Kidney glomerular epithelial cell (primary cell): Measurements from ENCODE around the gene GCKR.
"Not testable (repeated sequence)": the region's sequence is repeated elsewhere in the genome, so short reads cannot be mapped to it uniquely, and the experiment has no call there.

Source experiments
- DNase-seq: peaks from one replicate; lab custom pipeline; 2025; lab: John Stamatoyannopoulos, UW

The GCKR gene

DNA sequence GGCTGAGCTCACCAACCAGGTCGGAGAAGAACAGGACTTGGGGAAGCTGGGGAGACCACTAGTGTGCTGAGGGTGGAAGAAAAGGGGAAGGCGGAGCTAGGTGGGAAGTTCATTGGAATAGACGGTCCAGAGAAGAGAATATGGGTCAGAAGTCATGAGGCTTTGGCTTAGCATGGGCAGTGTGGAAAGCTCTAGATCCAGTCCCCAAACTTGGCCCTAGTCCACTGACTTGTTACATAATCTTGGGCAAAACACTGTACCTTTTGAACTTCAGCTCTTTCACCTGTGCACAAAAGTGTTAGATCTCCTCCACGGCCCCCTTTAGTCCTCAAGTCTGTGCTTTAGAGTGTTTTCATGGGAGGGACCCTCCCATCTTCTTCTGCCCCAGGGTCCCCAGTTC is 10.7 kb downstream of the GCKR start:
- no peak for DNase-seq

DNA sequence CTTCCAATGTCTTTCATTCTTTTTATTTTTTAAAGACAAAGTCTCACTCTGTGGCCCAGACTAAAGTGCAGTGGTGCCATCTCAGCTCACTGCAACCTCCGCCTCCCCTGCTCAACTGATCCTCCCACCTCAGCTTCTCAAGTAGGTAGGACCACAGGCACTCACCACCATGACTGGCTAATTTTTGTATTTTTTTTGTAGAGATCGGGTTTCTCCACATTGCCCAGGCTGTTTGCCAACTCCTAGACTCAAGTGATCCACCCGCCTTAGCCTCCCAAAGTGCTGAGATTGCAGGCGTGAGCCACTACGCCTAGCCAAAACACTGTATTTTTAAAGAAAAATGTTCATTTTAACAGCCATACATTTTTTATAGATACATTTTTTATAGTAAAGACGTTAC is 12.7 kb downstream of the GCKR start:
- DNase-seq = no peak

DNA sequence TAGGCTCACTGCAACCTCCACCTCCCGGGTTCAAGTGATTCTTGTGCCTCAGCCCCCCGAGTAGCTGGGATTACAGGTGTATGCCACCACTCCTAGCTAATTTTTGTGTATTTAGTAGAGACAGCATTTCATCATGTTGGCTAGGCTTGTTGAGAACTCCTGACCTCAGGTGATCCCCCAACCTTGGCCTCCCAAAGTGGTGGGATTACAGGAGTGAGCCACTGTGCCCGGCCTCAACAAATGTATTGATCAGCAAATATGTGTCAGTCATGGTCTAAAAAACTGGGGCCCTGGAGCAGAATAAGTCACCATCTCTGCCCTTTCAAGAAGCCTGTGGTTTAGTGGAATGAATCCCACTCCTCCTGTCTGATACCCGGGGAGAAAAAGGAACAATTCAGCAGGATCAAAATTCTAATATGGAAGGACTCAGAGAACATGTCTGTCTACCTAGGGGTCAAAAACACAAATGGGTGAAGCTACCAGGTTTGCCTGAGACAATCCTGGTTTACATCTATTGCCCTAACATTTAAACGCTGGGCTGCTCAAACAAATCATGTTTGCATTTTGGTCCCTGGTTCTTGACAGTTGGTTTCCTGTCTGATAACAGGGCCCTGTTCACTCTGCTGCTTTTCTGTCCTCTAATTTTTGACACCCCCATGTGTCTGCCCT is 21.6 kb downstream of the GCKR start:
- DNase-seq = no peak

DNA sequence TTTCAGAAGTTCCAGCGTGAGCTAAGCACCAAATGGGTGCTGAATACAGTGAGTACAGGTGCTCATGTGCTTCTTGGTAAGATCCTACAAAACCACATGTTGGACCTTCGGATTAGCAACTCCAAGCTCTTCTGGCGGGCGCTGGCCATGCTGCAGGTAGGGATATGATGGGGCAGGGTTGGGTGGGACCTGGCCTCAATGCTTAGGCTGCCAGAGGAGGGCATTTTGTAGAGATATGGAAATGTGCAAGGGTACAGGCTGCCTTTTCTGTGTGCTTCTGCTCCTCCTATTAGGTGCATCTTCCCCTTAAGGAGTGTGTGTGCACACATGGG is 22.1 kb downstream of the GCKR start:
- no peak for DNase-seq

DNA sequence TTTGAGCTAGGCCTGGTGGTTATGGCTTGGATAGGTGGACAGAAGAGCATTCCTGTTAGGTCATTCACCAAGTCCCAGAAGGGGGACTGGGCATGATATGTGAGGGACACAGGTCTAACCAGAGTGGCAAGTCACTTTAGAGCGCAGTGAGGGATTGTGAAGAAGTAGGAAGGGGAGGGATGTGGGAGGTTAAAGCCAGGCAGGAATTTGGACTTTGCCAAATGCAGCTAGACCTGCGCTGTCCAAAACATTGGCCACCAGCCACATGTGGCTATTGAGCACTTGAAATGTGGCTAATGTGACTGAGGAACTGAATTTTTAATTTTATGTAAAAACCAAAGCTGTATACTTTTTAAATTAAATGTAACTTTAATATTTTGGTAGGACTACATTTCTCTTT is 23.7 kb downstream of the GCKR start:
- DNase-seq = no peak

DNA sequence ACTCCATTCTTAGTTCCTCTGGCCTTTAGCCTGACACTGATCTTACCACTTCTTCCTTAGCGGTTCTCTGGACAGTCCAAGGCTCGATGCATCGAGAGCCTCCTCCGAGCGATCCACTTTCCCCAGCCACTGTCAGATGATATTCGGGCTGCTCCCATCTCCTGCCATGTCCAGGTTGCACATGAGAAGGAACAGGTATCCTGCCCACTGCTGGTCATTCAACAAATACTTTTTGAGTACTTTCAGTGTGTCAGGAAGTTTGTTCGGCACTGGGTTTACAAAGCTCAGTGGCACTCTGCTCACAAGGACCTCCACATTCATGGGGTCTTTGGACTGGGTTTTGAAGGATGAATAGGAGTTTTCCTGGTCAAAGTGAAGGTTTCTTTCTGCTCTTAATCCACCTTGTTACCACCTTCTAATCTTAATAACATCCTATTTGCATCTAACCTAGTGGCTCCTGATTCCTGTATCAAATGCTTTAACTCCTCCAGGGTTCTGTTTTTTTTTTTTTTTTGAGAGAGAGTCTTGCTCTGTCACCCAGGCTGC is 25.8 kb downstream of the GCKR start:
- no peak for DNase-seq

DNA sequence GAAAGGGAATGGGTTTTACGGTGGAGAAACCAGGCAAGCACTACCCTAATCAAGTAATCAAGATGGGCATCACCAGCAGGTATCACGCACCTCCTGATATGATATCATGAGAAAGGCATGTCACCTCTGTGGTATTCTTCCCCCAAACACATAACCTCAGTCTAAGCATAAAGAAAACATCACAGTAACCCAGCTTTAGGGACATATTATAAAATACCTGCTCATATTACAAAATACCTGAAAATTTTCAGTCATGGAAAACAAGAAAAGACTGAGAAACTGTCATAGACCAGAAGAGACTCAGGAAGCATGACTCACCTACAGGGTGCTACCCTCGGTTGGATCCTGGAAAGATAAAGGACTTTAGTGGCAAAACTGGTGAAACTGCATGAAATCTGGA is 30.5 kb downstream of the GCKR start:
- DNase-seq = no peak

DNA sequence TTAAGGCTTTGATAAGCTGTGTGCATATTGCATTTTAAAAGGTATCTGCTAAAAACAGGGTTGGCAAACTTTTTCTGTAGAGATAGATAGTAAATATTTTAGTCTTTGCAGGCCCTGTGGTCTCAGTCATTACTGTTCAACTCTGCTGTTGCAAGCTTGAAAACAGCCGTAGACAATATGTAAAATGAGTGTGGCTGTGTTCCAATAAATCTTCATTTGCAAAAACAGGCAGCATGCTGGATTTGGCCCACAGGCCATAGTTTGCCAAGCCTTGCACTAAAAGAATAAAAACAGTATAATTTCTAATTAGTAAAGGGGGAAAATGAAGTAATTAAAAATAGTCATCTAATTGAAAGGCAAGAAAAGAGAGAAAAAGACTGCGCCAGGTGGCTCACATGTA is 35.3 kb downstream of the GCKR start:
- no peak for DNase-seq

DNA sequence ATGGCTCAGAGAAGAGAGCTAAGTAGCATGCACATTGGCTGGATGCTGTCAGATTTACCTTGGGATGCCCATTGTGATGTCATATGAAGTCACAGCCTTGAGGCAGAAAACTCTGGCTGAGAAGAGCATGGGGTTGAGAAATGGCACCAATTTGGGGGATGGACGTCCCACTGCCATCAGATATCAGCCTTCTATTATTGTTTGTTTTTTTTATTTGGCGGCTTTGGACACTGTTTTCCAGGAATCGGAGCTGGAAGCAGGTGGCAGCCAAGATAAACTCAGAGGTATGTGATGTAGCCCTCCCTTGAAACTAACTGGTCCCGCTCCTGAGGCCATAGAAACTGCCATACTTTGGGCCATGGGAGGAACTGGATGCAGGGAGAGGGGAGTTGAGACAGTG is 40.6 kb downstream of the GCKR start:
- DNase-seq = no peak

DNA sequence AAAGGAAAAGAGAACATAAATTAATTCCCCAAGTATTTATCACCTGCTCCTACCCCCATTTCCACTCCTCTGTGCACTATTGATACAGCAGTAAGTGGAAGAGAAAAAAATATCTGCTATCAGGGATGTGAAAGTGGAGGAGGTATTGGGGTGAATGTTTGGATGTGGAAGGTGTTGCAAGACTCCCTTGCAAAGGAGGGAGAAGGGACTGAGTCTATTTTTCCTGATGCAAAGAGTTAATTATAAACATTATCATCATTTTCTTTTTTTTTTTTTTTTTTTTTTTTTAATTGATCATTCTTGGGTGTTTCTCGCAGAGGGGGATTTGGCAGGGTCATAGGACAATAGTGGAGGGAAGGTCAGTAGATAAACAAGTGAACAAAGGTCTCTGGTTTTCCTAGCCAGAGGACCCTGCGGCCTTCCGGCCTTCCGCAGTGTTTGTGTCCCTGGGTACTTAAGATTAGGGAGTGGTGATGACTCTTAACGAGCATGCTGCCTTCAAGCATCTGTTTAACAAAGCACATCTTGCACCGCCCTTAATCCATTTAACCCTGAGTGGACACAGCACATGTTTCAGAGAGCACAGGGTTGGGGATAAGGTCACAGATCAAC is 42.3 kb downstream of the GCKR start:
- DNase-seq = not testable (repeated sequence)

DNA sequence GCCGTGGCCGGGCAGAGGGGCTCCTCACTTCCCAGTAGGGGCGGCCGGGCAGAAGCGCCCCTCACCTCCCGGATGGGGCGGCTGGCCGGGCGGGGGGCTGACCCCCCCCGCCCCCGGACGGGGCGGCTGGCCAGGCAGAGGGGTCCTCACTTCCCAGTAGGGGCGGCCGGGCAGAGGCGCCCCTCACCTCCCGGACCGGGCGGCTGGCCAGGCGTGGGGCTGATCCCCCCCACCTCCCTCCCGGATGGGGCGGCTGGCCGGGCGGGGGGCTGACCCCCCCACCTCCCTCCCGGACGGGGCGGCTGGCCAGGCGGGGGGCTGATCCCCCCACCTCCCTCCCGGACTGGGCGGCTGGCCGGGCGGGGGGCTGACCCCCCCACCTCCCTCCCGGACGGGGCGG is 43.0 kb downstream of the GCKR start:
- not testable (repeated sequence) for DNase-seq

DNA sequence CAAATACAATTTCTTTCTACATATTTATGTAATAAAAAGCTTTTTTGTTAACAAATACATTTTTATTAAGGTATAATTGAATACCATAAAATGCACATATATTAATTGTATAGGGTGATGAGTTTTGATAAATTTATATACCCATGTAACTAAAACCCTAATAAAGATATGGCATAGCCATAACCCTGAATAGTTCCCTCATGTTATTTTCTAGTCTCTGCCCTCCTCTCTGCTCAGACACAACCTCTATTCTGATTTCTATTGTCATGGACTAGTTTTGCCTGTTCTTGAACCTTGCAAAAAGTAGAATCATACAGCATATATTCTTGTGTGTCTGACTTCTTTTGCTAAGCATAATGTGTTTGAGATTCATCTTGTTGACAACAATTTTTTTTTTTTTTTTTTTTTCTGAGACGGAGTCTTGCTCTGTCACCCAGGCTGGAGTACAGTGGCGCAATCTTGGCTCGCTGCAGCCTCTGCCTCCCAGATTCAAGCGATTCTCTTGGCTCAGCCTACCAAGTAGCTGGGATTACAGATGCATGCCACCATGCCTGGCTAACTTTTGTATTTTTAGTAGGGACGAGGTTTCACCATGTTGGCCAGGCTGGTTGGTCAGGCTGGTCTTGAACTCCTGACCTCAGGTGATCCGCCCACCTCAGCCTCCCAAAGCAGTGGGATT is 47.6 kb downstream of the GCKR start:
- no peak for DNase-seq

DNA sequence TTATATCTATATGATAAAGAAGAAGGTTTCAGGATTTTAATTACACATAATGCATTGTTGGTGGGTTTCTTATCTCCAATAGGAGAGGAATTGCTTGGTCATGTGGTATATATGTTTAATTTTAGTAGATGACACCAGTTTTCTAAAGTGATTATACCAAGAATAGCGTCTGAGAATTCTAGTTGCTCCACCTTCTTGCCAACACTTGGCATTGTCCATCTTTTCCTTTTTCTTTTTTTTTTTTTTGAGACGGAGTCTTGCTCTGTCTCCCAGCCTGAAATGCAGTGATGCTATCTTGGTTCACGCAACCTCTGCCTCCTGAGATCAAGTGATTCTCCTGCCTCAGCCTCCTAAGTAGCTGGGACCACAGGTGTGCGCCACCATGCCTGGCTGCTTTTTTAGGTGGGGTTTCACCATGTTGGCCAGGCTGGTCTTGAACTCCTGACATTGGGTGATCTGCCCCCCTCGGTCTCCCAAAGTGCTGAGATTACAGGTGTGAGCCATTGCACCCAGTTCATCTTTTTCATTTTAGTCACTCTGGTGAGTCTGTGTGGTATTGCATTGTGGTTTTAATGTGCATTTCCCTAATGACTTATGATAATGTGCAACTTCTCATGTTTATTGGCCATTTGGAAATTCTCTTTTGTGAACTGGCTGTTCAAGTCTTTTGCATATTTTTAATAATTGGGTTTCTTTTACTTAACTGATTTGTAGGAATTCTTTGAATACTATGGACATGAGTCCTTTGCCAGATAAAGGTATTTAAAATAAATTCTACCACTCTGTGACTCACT is 48.9 kb downstream of the GCKR start:
- no peak for DNase-seq

DNA sequence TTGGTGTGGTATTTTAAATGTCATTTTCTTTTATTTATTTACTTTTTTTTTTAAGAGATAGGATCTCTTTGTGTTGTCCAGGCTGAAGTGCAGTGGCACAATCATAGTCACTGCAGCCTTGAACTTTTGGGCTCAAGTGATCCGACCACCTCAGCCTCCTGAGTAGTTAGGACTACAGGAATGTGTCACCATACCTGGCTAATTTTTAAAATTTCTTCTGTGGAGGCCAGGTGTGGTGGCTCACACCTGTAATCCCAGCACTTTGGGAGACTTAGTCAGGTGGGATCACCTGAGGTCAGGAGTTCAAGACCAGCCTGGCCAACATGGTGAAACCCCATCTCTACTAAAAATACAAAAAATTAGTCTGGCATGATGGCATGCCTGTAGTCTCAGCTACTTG is 52.7 kb downstream of the GCKR start:
- DNase-seq = no peak

DNA sequence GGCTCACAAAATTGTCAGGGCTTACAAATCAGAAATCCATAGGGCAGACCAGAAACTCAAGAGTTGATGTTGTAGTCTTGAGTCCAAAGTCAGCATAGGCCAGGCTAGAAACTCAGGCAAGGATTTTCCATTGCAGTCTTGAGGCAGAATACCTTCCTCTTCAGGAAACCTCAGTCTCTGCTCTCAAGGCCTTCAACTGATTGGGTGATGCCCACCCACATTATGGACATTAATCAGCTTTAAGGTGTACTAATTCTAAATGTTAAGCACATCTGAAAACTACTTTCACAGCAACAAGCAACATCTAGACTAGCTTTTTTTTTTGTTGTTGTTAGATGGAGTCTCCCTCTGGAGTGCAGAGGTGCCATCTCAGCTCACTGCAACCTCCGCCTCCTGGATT is 54.9 kb downstream of the GCKR start:
- no peak for DNase-seq

DNA sequence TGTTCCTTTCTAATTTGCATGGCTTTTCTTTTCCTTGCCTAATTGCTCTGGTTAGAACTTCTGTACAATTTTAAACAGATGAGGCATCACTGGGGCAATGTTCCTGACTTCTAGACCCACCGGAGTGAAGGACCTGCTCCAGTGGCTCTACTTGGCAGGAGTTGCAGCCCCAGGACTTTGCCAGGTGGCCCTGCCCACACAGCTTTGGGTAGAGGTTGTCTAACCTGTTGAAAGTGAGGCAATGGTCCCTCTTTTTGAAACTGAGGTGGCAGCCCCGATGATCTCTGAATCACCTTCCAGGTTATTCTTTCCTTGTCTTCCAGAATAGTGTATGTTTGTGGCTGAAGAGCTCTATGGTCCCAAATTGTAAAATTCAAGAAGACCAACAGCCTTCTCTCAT is 56.3 kb downstream of the GCKR start:
- DNase-seq = no peak

DNA sequence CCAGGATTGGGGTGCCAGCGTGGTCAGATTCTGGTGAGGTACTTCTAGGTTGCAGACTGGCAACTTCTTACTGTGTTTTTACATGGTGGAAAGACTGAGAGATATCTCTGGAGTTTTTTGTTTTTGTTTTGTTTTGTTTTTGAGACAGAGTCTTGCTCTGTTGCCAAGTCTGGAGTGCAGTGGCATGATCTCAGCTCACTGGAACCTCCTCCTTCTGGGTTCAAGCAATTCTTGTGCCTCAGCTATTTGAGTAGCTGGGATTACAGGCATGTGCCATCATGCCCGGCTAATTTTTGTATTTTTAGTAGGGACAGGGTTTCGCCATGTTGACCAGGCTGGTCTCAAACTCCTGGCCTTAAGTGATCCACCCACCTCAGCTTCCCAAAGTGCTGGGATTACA is 57.8 kb downstream of the GCKR start:
- DNase-seq = not testable (repeated sequence)

DNA sequence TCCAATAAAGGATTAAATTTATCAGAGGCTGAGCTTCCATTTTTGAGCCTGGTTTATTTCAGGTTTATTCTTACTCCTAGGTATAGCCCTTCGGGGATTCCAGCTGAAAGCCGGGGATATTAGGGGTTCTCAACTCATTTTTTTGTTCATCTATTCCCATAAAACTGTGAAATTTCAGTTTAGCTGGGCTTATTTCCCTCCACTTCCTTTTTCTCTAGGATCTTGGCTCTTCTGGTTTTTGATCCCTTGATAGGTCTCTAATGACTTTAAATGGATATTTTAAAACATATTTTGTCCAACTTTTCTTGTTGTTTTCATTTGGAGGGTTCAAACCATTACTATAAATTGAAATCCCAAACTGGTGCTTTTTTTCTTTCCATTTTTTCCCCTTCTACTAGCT is 62.6 kb downstream of the GCKR start:
- DNase-seq = no peak

DNA sequence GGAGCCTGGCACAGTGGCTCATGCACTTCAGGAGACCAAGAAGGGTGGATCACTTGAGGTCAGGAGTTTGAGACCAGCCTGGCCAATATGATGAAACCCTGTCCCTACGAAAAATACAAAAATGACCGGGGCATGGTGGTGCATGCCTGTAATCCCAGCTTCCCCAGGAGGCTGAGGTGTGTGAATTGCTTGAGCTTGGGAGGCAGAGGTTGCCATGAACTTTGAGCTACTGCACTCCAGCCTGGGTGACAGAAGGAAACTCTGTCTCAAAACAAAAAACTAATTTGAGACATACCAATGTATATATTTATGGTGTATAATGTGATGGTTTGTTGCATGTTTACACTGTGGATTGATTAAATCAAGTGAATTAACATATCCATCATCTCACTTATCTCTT is 64.4 kb downstream of the GCKR start:
- no peak for DNase-seq

DNA sequence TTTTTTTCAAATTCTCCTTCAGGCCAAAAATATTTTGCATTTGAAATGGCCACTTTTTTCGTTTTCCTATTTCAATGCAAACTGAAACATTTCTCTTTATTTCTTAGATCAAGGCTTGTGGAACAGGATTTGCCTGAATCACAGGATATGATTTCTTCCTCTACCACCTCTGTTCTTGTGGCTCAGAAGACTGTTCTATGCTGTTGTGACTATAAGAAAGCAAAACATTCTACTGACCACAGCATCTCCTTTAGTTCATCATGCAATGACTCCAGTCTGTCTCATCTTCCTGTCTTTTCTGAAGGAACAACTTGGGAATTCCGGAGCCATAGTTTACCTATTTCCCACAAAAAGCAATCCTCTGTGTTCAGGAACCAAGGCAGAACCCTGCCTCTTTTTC is 70.0 kb downstream of the GCKR start:
- peak; percentile 76 for DNase-seq

DNA sequence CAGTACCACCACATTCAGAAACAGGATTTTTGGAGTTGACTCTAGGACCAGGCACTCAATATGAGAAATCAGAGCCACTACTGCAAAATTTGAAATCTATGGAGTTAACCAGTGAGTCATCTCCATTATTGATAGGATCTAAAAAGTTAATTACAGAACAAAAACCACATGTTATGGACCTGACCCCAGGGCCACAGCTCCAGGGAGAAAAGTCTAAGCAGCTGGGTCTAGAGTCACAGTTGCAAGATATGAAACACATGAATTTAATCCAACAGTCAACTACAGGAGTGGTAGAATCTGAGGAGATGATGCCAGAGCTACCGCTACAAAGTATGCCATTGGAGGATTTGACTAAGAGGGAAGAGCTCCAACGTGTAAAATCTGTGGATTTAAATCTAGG is 72.8 kb downstream of the GCKR start:
- no peak for DNase-seq

DNA sequence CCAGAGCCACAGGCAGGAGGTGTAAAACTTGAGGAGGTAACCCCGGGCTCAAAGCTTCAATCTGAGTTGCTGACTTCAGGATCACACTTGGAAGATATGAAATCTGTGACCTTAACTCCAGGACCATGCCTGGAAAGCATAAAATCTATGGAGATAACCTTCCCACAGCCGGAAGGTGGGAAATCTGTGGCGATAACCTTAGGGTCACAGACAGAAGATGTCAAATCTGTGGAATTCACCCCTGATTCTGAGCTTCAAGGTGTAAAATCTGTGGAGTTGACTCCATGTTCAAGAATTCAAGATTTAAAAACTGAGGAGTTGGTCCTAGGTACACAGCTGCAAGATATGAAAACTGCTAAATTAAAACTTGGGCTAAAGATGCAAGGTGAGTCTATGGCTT is 74.6 kb downstream of the GCKR start:
- no peak for DNase-seq

DNA sequence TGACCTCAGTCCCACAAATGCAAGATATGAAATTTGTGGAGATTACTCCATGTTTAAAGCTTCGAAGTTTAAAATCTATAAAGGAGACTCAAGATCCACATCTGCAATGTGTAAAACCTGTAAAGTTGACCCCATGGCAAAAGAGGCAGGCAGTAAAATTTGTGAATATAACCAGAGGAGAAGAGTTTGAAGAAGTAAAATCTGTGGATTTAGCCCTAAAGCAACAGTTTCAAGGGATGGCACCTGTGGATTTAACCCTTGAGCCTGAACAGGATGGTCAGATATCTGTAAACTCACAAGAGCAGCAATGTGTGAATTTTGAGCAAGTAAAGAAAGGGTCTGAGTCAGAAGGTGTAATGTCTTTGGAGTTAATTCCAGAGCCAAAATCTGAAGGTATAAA is 75.0 kb downstream of the GCKR start:
- no peak for DNase-seq
